ENCODE measurements around the gene CFAP46.

- TF ChIP-seq EZH2 (IDR thresholded peaks at IDR 0.05; ENCODE audit: low read depth, low read length, severe bottlenecking) (no peak), POLR2AphosphoS5 (IDR thresholded peaks at IDR 0.05; ENCODE audit: low read depth, low read length) (no peak), GABPA (IDR thresholded peaks at IDR 0.05; ENCODE audit: borderline replicate concordance, insufficient read depth, low read length) (no peak), CHD1 (IDR thresholded peaks at IDR 0.05; ENCODE audit: low read depth, low read length) (no peak), CTCF (IDR thresholded peaks at IDR 0.05; ENCODE audit: control extremely low read depth in 1 of 3, insufficient read depth in 1 of 3, low read depth in 1 of 3, low read length in 3 of 3) (no peak), ATF2 (IDR thresholded peaks at IDR 0.05; ENCODE audit: low read length) (no peak)
These were observed 176.9 kb downstream of the CFAP46 start for GRCh38 chr10:132765435-132765834.
